Measurements from ENCODE around the gene ZNF438. TPM values are rescaled to one million over a fixed set of nuclear protein-coding genes. Genes with fewer than 3 reads are reported as not detected.

ZNF438 gene
- total and polyA plus RNA-seq, 4 donors, result 7.8 to 19.2 (median 10.2) TPM

GRCh38 chr10:30823651-30824050 lies 208.0 kb downstream of the ZNF438 start:
- Histone ChIP-seq H3K36me3 (ENCODE audit: control insufficient read depth in 4 of 4, insufficient read depth in 4 of 4, low read length in 4 of 4) (no peaks in the 10 kb centered on the region), H3K27me3 (ENCODE audit: control insufficient read depth in 3 of 3, insufficient read depth in 3 of 3, low read length in 2 of 3) (no peaks in the 10 kb centered on the region), H3K9me3 (ENCODE audit: control insufficient read depth in 4 of 4, insufficient read depth in 3 of 4, low read length in 3 of 4) (no peaks in the 10 kb centered on the region), H3K27ac (ENCODE audit: low read depth in 1 of 2, low read length in 1 of 2) (no peak overlapping the region), H3K9ac (ENCODE audit: insufficient read depth in 1 of 2, low read length in 2 of 2) (no peak overlapping the region), H3K4me3 (no peak overlapping the region), H3K4me1 (ENCODE audit: control insufficient read depth in 5 of 5, insufficient read depth in 5 of 5, low read length in 5 of 5) (peaks cover 0 to 41% (median 15%) of the 10 kb centered on the region in 5 donors)
- no peak for TF ChIP-seq CTCF (IDR thresholded peaks at IDR 0.05; ENCODE audit: control extremely low read depth, extremely low read depth)
- WGBS, 2 donors, result 88 to 97% methylated on average over 2 of the region's 2 CpGs
- DNase-seq (no peak), ATAC-seq (ENCODE audit: insufficient read depth, low FRiP score) (no peak)

GRCh38 chr10:30822693-30823465 lies 208.8 kb downstream of the ZNF438 start:
- Histone ChIP-seq H3K4me1 (ENCODE audit: control insufficient read depth in 5 of 5, insufficient read depth in 5 of 5, low read length in 5 of 5) (peaks cover 0 to 36% (median 12%) of the 10 kb centered on the region in 5 donors), H3K36me3 (ENCODE audit: control insufficient read depth in 4 of 4, insufficient read depth in 4 of 4, low read length in 4 of 4) (no peaks in the 10 kb centered on the region), H3K9ac (ENCODE audit: insufficient read depth in 1 of 2, low read length in 2 of 2) (no peak overlapping the region), H3K27me3 (ENCODE audit: control insufficient read depth in 3 of 3, insufficient read depth in 3 of 3, low read length in 2 of 3) (no peaks in the 10 kb centered on the region), H3K4me3 (no peak overlapping the region), H3K9me3 (ENCODE audit: control insufficient read depth in 4 of 4, insufficient read depth in 3 of 4, low read length in 3 of 4) (no peaks in the 10 kb centered on the region), H3K27ac (ENCODE audit: low read depth in 1 of 2, low read length in 1 of 2) (no peak overlapping the region)
- DNase-seq (no peak), ATAC-seq (ENCODE audit: insufficient read depth, low FRiP score) (no peak)
- TF ChIP-seq CTCF (IDR thresholded peaks at IDR 0.05; ENCODE audit: control extremely low read depth, extremely low read depth), result no peak
- WGBS, 2 donors, result 88 to 90% methylated on average over 10 of the region's 10 CpGs

GRCh38 chr10:30821994-30822692 lies 209.5 kb downstream of the ZNF438 start:
- no peak overlapping the region for H3K27ac ChIP-seq (ENCODE audit: low read depth in 1 of 2, low read length in 1 of 2)
- peak in 2 of 3 donors; percentile 45 to 61 for DNase-seq

More at GRCh38 chr10:30821994-30822692, 209.5 kb downstream of the ZNF438 start:
- H3K36me3 ChIP-seq (ENCODE audit: control insufficient read depth in 4 of 4, insufficient read depth in 4 of 4, low read length in 4 of 4), result no peaks in the 10 kb centered on the region
- no peak overlapping the region for H3K4me3 ChIP-seq
- no peak for ATAC-seq (ENCODE audit: insufficient read depth, low FRiP score)
- H3K27me3 ChIP-seq (ENCODE audit: control insufficient read depth in 3 of 3, insufficient read depth in 3 of 3, low read length in 2 of 3), result no peaks in the 10 kb centered on the region
- TF ChIP-seq CTCF (IDR thresholded peaks at IDR 0.05; ENCODE audit: control extremely low read depth, extremely low read depth), result no peak
- H3K4me1 ChIP-seq (ENCODE audit: control insufficient read depth in 5 of 5, insufficient read depth in 5 of 5, low read length in 5 of 5), result peaks cover 0 to 30% (median 8%) of the 10 kb centered on the region in 5 donors
- H3K9ac ChIP-seq (ENCODE audit: insufficient read depth in 1 of 2, low read length in 2 of 2), result no peak overlapping the region
- no peaks in the 10 kb centered on the region for H3K9me3 ChIP-seq (ENCODE audit: control insufficient read depth in 4 of 4, insufficient read depth in 3 of 4, low read length in 3 of 4)
- 89 to 90% methylated on average over 17 of the region's 17 CpGs for WGBS, 2 donors

All from lung (tissue), 12 donors.